ENCODE results near the gene SLC45A3.

Gene SLC45A3

GRCh38 chr1:205711105-205712048 lies 31.1 kb upstream of the SLC45A3 start:
- Histone ChIP-seq H3K4me3 (ENCODE audit: low read depth, low read length) (no peak overlapping the region), H3K4me1 (ENCODE audit: control insufficient read depth, insufficient read depth, low read length, unreplicated experiment) (peaks cover 13% of the 10 kb centered on the region), H3K27me3 (ENCODE audit: insufficient read depth, low read length) (no peaks in the 10 kb centered on the region), H3K36me3 (ENCODE audit: insufficient read depth, low read length) (peaks cover 19% of the 10 kb centered on the region), H3K79me2 (ENCODE audit: control insufficient read depth, insufficient read depth, low read length, unreplicated experiment) (no peaks in the 10 kb centered on the region), H2AFZ (ENCODE audit: low read length, unreplicated experiment) (no peak overlapping the region), H3K27ac (ENCODE audit: low read depth, low read length) (peak overlapping the region; percentile 36; the same call in 1 of the 2 replicates)

DNA sequence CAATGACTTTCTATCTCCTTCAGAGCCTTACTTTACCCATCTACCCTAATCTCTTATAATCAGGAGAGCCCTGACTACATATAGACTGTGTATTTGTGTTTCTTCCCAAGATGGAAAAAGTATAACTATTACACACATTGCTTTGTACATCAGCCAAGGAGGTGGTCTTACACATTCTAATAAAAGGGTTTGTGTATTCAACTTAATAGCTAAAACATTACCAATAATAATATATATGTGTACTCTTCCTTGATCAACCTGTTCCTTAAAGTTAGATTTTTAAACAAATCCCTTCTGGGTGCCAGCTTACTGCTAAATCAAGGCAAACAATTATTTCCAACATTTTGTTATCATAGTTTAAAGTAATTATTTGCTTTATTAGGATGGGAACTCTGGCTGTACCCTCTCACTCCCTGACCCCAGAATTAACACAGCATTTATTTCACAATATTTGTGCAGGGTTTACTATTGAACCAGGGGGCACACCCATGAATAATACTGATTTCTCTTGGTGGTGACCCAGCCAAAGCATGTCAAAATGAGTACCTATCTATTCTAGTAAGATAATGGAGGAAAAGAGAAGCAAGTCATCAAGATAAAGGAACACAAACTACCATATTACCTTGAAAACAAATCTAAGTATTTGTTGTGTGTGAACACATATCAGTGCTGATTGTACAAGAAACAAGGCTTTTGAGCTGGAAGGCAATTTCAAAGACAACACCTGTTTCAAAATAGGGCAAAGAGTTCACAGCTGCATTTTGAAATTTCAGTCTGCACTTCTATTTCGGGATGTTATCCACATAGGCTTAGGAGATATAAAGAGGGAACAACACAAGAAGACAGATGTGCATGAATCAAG lies 30.1 kb upstream of the SLC45A3 start:
- H3K4me1 ChIP-seq (ENCODE audit: control insufficient read depth, insufficient read depth, low read length, unreplicated experiment) = peaks cover 13% of the 10 kb centered on the region
- H3K27ac ChIP-seq (ENCODE audit: low read depth, low read length) = no peak overlapping the region
- no peak overlapping the region for H2AFZ ChIP-seq (ENCODE audit: low read length, unreplicated experiment)
- H3K27me3 ChIP-seq (ENCODE audit: insufficient read depth, low read length) = no peaks in the 10 kb centered on the region
- H3K4me3 ChIP-seq (ENCODE audit: low read depth, low read length) = no peak overlapping the region
- H3K79me2 ChIP-seq (ENCODE audit: control insufficient read depth, insufficient read depth, low read length, unreplicated experiment) = no peaks in the 10 kb centered on the region
- peaks cover 16% of the 10 kb centered on the region for H3K36me3 ChIP-seq (ENCODE audit: insufficient read depth, low read length)

DNA sequence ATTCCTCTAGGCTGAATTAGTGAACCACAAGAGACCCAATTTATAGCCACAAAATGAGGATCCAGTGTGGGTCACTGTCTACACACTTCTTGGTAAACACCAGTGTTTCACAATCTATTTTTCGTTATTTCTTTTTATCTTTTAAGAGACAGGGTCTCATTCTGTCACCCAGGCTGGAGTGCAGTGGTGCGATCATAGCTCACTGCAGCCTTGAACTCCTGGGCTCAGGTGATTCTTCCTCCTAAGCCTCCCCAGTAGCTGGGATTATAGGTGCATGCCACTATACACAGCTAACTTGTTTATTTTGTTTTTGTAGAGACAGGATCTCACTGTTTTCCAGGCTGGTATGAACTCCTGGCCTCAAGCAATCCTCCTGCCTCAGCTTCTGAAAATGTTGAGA lies 29.3 kb upstream of the SLC45A3 start:
- Histone ChIP-seq H3K4me1 (ENCODE audit: control insufficient read depth, insufficient read depth, low read length, unreplicated experiment) (peaks cover 13% of the 10 kb centered on the region), H3K27ac (ENCODE audit: low read depth, low read length) (no peak overlapping the region), H3K36me3 (ENCODE audit: insufficient read depth, low read length) (peaks cover 9% of the 10 kb centered on the region), H3K4me3 (ENCODE audit: low read depth, low read length) (no peak overlapping the region), H2AFZ (ENCODE audit: low read length, unreplicated experiment) (no peak overlapping the region), H3K79me2 (ENCODE audit: control insufficient read depth, insufficient read depth, low read length, unreplicated experiment) (no peaks in the 10 kb centered on the region), H3K27me3 (ENCODE audit: insufficient read depth, low read length) (no peaks in the 10 kb centered on the region)

DNA sequence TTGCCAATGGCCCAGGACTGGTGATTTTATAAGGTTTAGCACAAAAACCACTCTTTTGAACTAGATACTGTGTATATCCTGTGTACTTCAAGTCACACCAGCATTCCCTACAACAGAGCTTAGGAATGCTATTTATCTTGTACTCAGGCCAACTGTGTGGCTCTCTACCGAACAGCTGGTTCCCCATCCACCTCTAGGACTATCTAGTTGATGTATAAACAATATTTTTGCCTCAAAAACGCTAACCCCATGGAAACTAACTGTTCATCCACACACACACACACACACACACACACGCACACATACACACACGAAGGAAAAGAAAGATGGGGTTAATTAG lies 28.7 kb upstream of the SLC45A3 start:
- H3K4me3 ChIP-seq (ENCODE audit: low read depth, low read length) = no peak overlapping the region
- H3K27ac ChIP-seq (ENCODE audit: low read depth, low read length) = no peak overlapping the region
- H3K36me3 ChIP-seq (ENCODE audit: insufficient read depth, low read length) = peaks cover 9% of the 10 kb centered on the region
- peaks cover 13% of the 10 kb centered on the region for H3K4me1 ChIP-seq (ENCODE audit: control insufficient read depth, insufficient read depth, low read length, unreplicated experiment)
- H3K79me2 ChIP-seq (ENCODE audit: control insufficient read depth, insufficient read depth, low read length, unreplicated experiment) = no peaks in the 10 kb centered on the region
- no peak overlapping the region for H2AFZ ChIP-seq (ENCODE audit: low read length, unreplicated experiment)
- no peaks in the 10 kb centered on the region for H3K27me3 ChIP-seq (ENCODE audit: insufficient read depth, low read length)

DNA sequence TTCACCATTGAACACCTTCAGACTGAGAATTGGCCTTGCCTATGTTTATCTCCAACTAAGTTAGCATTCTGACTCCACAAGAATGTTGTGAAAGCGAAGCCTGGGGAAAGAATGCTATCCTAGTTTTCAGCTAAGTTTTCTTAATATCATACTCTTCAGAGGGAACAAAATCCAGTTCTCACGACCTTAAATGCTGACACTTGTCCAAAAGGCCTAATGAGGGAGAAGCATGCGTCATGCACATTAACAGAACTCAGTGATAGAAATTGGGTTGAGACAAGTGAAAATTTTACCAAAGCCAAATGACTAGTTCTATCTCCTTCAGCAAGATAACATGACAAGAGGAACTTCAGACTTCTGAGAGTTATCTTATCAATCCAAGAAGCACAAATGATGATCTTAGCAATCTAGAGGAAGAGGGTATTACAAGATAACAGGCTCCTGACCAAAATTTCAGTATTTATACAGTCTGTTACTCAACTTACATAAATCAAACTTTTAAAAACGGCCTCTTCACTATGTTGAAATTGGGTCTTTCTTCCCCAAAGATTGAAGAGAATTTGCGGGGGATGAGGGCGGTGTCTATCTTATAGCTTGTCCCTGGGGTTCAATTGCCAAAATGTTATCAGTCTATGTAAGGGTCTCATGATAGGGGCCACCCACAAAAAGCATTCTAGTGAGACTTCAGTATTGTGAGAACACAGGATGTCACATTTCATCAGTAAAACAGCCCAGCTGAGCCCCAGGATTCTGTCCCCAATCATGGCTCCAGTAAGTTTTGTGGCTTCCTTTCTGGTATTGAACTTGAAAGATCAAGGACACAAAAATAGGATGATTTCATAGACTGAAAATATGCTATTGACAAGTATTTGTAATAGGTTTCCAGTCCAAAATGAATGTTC lies 26.5 kb upstream of the SLC45A3 start:
- Histone ChIP-seq H3K79me2 (ENCODE audit: control insufficient read depth, insufficient read depth, low read length, unreplicated experiment) (no peaks in the 10 kb centered on the region), H3K4me3 (ENCODE audit: low read depth, low read length) (no peak overlapping the region), H3K27ac (ENCODE audit: low read depth, low read length) (no peak overlapping the region), H3K4me1 (ENCODE audit: control insufficient read depth, insufficient read depth, low read length, unreplicated experiment) (peaks cover 14% of the 10 kb centered on the region), H2AFZ (ENCODE audit: low read length, unreplicated experiment) (no peak overlapping the region), H3K27me3 (ENCODE audit: insufficient read depth, low read length) (no peaks in the 10 kb centered on the region), H3K36me3 (ENCODE audit: insufficient read depth, low read length) (peaks cover 9% of the 10 kb centered on the region)

DNA sequence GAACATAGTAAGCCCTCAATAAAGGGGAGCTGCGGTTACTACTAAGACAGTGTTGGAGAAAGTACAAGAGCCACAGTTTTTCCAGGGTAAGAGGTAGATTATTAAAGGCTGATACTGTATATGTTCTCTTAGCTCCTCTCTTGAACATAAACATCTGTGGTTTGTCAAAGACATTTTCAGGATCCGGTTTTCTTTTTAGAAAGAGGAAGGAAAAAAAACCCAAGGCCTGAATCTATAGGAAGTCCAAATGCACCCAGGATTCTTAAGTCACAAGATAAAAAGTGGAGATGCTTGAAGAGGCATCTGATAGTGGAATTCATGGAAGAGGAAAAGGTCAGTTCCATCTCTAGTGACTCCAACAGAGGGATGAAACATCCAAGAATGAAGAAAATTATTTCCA lies 24.6 kb upstream of the SLC45A3 start:
- Histone ChIP-seq H3K27me3 (ENCODE audit: insufficient read depth, low read length) (no peaks in the 10 kb centered on the region), H3K4me1 (ENCODE audit: control insufficient read depth, insufficient read depth, low read length, unreplicated experiment) (peaks cover 24% of the 10 kb centered on the region), H3K36me3 (ENCODE audit: insufficient read depth, low read length) (peaks cover 5% of the 10 kb centered on the region; the same call in 1 of the 2 replicates), H2AFZ (ENCODE audit: low read length, unreplicated experiment) (no peak overlapping the region), H3K4me3 (ENCODE audit: low read depth, low read length) (no peak overlapping the region), H3K27ac (ENCODE audit: low read depth, low read length) (no peak overlapping the region), H3K79me2 (ENCODE audit: control insufficient read depth, insufficient read depth, low read length, unreplicated experiment) (no peaks in the 10 kb centered on the region)

- Histone ChIP-seq H3K27me3 (ENCODE audit: insufficient read depth, low read length) (no peaks in the 10 kb centered on the region), H3K36me3 (ENCODE audit: insufficient read depth, low read length) (0 out of 2 replicates have a peak, but pooled peaks cover 5% of the 10 kb centered on the region), H2AFZ (ENCODE audit: low read length, unreplicated experiment) (no peak overlapping the region), H3K4me1 (ENCODE audit: control insufficient read depth, insufficient read depth, low read length, unreplicated experiment) (peaks cover 14% of the 10 kb centered on the region), H3K27ac (ENCODE audit: low read depth, low read length) (no peak overlapping the region), H3K79me2 (ENCODE audit: control insufficient read depth, insufficient read depth, low read length, unreplicated experiment) (no peaks in the 10 kb centered on the region), H3K4me3 (ENCODE audit: low read depth, low read length) (no peak overlapping the region)
These were observed 22.8 kb upstream of the SLC45A3 start for GRCh38 chr1:205703072-205703471.

- H3K36me3 ChIP-seq (ENCODE audit: insufficient read depth, low read length) = no peaks in the 10 kb centered on the region
- H3K79me2 ChIP-seq (ENCODE audit: control insufficient read depth, insufficient read depth, low read length, unreplicated experiment) = no peaks in the 10 kb centered on the region
- no peak overlapping the region for H3K4me3 ChIP-seq (ENCODE audit: low read depth, low read length)
- H3K4me1 ChIP-seq (ENCODE audit: control insufficient read depth, insufficient read depth, low read length, unreplicated experiment) = peaks cover 14% of the 10 kb centered on the region
- H2AFZ ChIP-seq (ENCODE audit: low read length, unreplicated experiment) = no peak overlapping the region
- no peak overlapping the region for H3K27ac ChIP-seq (ENCODE audit: low read depth, low read length)
- H3K27me3 ChIP-seq (ENCODE audit: insufficient read depth, low read length) = no peaks in the 10 kb centered on the region
These were observed 21.6 kb upstream of the SLC45A3 start for GRCh38 chr1:205701891-205702290.

- Histone ChIP-seq H3K27me3 (ENCODE audit: insufficient read depth, low read length) (no peaks in the 10 kb centered on the region), H3K4me1 (ENCODE audit: control insufficient read depth, insufficient read depth, low read length, unreplicated experiment) (peaks cover 14% of the 10 kb centered on the region), H2AFZ (ENCODE audit: low read length, unreplicated experiment) (no peak overlapping the region), H3K79me2 (ENCODE audit: control insufficient read depth, insufficient read depth, low read length, unreplicated experiment) (no peaks in the 10 kb centered on the region), H3K4me3 (ENCODE audit: low read depth, low read length) (no peak overlapping the region), H3K27ac (ENCODE audit: low read depth, low read length) (no peak overlapping the region), H3K36me3 (ENCODE audit: insufficient read depth, low read length) (no peaks in the 10 kb centered on the region)
These were observed 21.1 kb upstream of the SLC45A3 start for GRCh38 chr1:205701420-205701819.

DNA sequence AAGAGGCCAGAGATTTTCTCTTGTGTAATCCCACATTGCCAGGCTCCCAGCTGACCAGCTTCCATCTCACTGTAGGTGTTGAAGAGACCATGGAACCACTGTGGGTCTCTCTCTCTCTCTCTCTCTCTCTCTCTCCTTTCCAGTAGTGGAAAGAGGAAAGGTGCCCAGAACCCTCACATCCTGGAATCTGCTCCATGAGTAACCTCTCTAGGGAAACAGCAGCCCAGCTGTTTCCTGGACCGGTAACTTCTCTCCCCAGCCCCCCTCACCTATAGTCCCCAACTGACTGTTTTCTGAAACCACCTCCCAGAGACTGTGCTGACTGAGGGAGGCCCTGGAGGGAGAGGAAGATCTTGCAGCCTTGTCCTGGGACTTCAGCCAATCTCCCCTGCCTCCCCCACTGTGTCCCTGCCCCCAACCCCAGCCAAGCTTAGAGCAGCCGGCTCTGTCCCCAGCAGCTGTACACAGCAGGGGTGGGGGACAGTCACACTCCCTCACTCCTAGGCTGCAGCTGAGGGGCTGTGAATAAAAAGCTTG lies 20.6 kb upstream of the SLC45A3 start:
- Histone ChIP-seq H3K79me2 (ENCODE audit: control insufficient read depth, insufficient read depth, low read length, unreplicated experiment) (no peaks in the 10 kb centered on the region), H3K36me3 (ENCODE audit: insufficient read depth, low read length) (no peaks in the 10 kb centered on the region), H2AFZ (ENCODE audit: low read length, unreplicated experiment) (no peak overlapping the region), H3K27ac (ENCODE audit: low read depth, low read length) (no peak overlapping the region), H3K4me1 (ENCODE audit: control insufficient read depth, insufficient read depth, low read length, unreplicated experiment) (peaks cover 14% of the 10 kb centered on the region), H3K27me3 (ENCODE audit: insufficient read depth, low read length) (no peaks in the 10 kb centered on the region), H3K4me3 (ENCODE audit: low read depth, low read length) (no peak overlapping the region)

All from ACC112 (cell line).